Activated CD8-positive, alpha-beta T cell treated with anti-CD3 and anti-CD28 coated beads for 36 hours (primary cell): ENCODE results near the gene MAN2A1. TPM values are rescaled to one million over a fixed set of nuclear protein-coding genes. Genes with fewer than 3 reads are reported as not detected.

ENCODE experiments used
- ATAC-seq: fragments of 200-7000 bp; cut with Tn5 transposase; one replicate; pipeline ENCODE4 v1.10.0; 2021; ENCODE audit warnings: mild to moderate bottlenecking, moderate library complexity
- CTCF ChIA-PET: fragments of 350-600 bp; sonication (Branson Sonifier 250); formaldehyde crosslinking; loops from one replicate; lab custom pipeline; 2021; ENCODE audit warnings: antibody characterized with exemption; lab: Charles Lee
- POLR2A ChIA-PET: fragments of 350-600 bp; sonication (Branson Sonifier 250); formaldehyde crosslinking; loops from one replicate; lab custom pipeline; 2021; ENCODE audit warnings: antibody characterized with exemption; lab: Charles Lee
- DNase-seq: peaks from one replicate; pipeline ENCODE4 v3.0.0-alpha.2; 2020
- H3K27ac Mint-ChIP-seq: one replicate; pipeline ENCODE4 v1.8.0; 2021; ENCODE audit warnings: mild to moderate bottlenecking, mixed read lengths
- H3K27me3 Mint-ChIP-seq: one replicate; pipeline ENCODE4 v1.8.0; 2021; ENCODE audit warnings: mixed read lengths
- H3K36me3 Mint-ChIP-seq: one replicate; pipeline ENCODE4 v1.8.0; 2021; ENCODE audit warnings: low read depth, mixed read lengths
- H3K4me1 Mint-ChIP-seq: one replicate; pipeline ENCODE4 v1.8.0; 2021; ENCODE audit warnings: low read depth, mixed read lengths
- H3K4me3 Mint-ChIP-seq: one replicate; pipeline ENCODE4 v1.8.0; 2021; ENCODE audit warnings: mild to moderate bottlenecking, moderate library complexity, mixed read lengths
- H3K9me3 Mint-ChIP-seq: one replicate; pipeline ENCODE4 v1.8.0; 2021; ENCODE audit warnings: mixed read lengths
- CTCF ChIP-seq: fragments of 200-600 bp; IDR thresholded peaks from one replicate; pipeline ENCODE4 v1.8.0; 2022; ENCODE audit warnings: antibody characterized with exemption, mild to moderate bottlenecking
- intact Hi-C: fragments of 100-400 bp; cut with micrococcal nuclease; formaldehyde crosslinking; loops from one replicate; pipeline ENCODE4 v1.10.0; 2022
- total RNA-seq, 2 experiments: library from RNA; stranded (reverse); gene quantifications; one replicate each; pipeline ENCODE4 v1.2.3, GENCODE V29; 2021

MAN2A1 gene
- total RNA-seq, 2 experiments from 2014 or later, result 29.9 to 30.6 TPM

GRCh38 chr5:109876030-109876725, 186.5 kb downstream of the MAN2A1 start:
- Mint-ChIP-seq H3K36me3 (peaks cover 4% of the 10 kb centered on the region), H3K27me3 (no peaks in the 10 kb centered on the region), H3K27ac (no peak overlapping the region), H3K4me1 (peaks cover 36% of the 10 kb centered on the region), H3K4me3 (no peak overlapping the region), H3K9me3 (no peaks in the 10 kb centered on the region)
- DNase-seq (no peak), ATAC-seq (peak; percentile 40)
- no peak for TF ChIP-seq CTCF
- ChIA-PET POLR2A (interaction anchor here (0.7 to 1.1 kb wide), 2 partner anchors 18 to 56 kb away, joined by 3 read pairs; no protein-coding TSS in a partner anchor), CTCF (interaction anchor here (1.2 kb wide), 1 partner anchor 10 kb away, joined by 3 read pairs; no protein-coding TSS in a partner anchor)
- intact Hi-C loops, result no loop called here

- POLR2A ChIA-PET, result interaction anchor here (1.1 kb wide), 1 partner anchor 55 kb away, joined by 3 read pairs; no protein-coding TSS in a partner anchor
- peaks cover 2% of the 10 kb centered on the region for H3K36me3 Mint-ChIP-seq
- H3K4me1 Mint-ChIP-seq, result peaks cover 43% of the 10 kb centered on the region
- intact Hi-C loops, result no loop called here
- no peak for TF ChIP-seq CTCF
- H3K9me3 Mint-ChIP-seq, result no peaks in the 10 kb centered on the region
- ATAC-seq (no peak), DNase-seq (no peak)
- H3K27me3 Mint-ChIP-seq, result no peaks in the 10 kb centered on the region
- H3K4me3 Mint-ChIP-seq, result no peak overlapping the region
- no peak overlapping the region for H3K27ac Mint-ChIP-seq
- CTCF ChIA-PET, result no interaction called here
Observed at GRCh38 chr5:109876941-109877669, 187.4 kb downstream of the MAN2A1 start.

GRCh38 chr5:109877670-109878045, 187.9 kb downstream of the MAN2A1 start:
- intact Hi-C loops, result no loop called here
- CTCF ChIA-PET, result no interaction called here
- no peak for ATAC-seq

GRCh38 chr5:109878887-109879286, 189.2 kb downstream of the MAN2A1 start:
- peaks cover 48% of the 10 kb centered on the region for H3K4me1 Mint-ChIP-seq
- no peaks in the 10 kb centered on the region for H3K9me3 Mint-ChIP-seq
- H3K27me3 Mint-ChIP-seq, result no peaks in the 10 kb centered on the region
- no peak for DNase-seq
- no peak for ATAC-seq
- intact Hi-C loops, result no loop called here
- POLR2A ChIA-PET, result no interaction called here
- H3K4me3 Mint-ChIP-seq, result no peak overlapping the region
- H3K36me3 Mint-ChIP-seq, result no peaks in the 10 kb centered on the region
- TF ChIP-seq CTCF, result no peak
- CTCF ChIA-PET, result no interaction called here
- H3K27ac Mint-ChIP-seq, result no peak overlapping the region

More at GRCh38 chr5:109877670-109878045, 187.9 kb downstream of the MAN2A1 start:
- Mint-ChIP-seq H3K4me1 (peaks cover 45% of the 10 kb centered on the region), H3K27me3 (no peaks in the 10 kb centered on the region), H3K4me3 (no peak overlapping the region), H3K27ac (no peak overlapping the region), H3K36me3 (no peaks in the 10 kb centered on the region), H3K9me3 (no peaks in the 10 kb centered on the region)
- DNase-seq, result no peak
- TF ChIP-seq CTCF, result no peak
- POLR2A ChIA-PET, result no interaction called here
